Islet precursor cell (in vitro differentiated cells): ENCODE data around the gene TIMM22.

ENCODE experiments used
- DNase-seq: peaks from one replicate; pipeline ENCODE4 v3.0.0-alpha.2; 2018

The TIMM22 gene

DNA sequence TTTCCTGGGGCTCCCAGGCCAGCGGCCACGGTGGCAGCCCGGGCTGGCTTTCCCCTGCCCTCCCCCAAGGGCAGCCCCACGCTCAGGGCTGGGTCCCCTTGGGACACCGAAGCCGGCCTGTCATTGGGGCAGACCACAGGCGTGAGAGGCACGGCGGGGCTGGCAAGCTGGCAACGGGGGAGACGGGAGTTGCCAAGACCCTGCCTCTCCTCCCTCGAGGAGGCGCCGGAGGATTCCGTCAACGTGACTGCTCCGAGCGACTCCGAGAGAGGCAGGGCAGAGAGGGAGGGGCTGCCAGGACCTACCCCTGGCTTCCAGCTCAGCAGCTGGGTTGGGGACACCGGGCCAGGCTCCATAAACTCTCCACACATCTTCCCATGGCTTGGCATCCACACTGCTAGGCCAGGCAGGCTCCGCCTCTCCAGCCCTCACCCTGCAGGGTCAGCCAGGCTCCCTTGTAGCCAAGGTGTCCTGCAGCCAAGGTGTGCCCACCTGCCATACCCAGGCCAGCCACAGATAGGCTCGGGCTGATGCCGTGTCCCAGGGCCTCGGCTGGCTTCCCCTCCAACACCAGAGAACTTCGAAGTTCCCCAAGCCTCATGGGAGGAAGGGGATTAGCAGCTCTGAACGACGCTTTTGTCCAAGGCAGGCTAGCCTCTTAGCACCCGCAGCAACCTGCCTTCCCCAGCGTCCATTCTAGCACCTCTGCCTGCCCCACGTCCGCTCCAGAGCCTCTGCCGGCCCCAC is 25.5 kb downstream of the TIMM22 start:
- no peak for DNase-seq

GRCh38 chr17:1024076-1024475 is 27.1 kb downstream of the TIMM22 start:
- no peak for DNase-seq

DNA sequence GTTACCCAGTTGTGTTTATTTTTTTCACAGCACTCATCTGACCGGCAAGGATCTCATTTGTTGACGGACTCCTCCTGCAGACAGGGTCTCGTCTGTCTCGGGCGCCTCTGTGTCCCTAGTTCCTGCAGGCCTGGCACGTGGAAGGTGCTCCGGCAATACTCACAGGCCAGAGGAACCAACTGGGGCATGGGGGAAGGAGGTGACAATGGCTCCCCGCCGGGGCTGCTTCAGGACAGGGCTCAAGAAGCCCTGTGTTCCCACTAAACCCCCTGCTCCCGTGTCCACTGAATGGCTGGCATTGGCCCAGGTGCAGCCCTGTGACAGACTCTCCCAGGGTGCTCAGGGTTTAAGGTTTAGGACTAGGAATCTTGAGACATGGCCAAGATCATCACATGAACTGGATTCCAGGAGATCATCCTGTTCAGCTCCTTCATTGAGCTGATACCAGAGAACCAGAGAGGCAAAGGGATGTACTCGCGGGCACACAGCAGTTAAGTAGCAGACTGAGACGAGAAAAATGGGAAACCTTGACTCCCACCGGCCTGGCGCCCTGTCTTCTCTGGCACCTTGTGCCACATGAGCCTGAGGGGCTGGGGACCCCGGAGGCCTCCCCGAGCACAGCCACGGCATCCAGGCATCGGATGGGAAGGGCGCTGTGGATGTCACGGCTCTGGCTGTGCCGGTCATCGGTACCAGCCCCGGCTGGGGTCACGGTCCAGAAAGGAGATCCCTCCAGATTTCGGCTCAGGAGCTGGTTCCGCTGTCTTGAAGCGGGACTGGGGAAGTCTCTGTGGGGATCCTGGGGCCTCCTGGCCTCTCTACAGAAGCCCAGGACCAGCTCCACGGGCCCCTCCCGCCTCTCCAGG is 29.0 kb downstream of the TIMM22 start:
- no peak for DNase-seq

DNA sequence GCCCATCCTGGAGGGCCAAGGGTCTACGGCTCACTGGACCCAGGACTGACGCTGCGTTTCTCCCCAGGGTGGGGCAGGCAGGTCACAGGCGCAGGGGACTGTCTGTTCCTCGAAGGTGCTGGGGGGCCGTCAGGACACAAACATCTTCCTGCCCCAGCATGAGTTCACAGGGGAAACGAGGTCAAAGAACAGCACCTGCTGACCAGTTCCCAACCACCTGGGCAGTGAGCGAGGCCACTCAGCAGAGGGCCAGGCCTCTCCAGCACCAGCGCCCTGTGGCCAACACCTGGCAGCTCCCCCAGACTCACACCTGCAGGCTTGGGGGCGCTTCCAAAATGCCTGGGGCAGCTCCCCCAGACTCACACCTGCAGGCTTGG is 29.7 kb downstream of the TIMM22 start:
- no peak for DNase-seq

- no peak for DNase-seq
Measured at GRCh38 chr17:1027044-1027443, 30.1 kb downstream of the TIMM22 start.

- DNase-seq, result no peak
Measured at GRCh38 chr17:1029196-1029921, 32.4 kb downstream of the TIMM22 start.

DNA sequence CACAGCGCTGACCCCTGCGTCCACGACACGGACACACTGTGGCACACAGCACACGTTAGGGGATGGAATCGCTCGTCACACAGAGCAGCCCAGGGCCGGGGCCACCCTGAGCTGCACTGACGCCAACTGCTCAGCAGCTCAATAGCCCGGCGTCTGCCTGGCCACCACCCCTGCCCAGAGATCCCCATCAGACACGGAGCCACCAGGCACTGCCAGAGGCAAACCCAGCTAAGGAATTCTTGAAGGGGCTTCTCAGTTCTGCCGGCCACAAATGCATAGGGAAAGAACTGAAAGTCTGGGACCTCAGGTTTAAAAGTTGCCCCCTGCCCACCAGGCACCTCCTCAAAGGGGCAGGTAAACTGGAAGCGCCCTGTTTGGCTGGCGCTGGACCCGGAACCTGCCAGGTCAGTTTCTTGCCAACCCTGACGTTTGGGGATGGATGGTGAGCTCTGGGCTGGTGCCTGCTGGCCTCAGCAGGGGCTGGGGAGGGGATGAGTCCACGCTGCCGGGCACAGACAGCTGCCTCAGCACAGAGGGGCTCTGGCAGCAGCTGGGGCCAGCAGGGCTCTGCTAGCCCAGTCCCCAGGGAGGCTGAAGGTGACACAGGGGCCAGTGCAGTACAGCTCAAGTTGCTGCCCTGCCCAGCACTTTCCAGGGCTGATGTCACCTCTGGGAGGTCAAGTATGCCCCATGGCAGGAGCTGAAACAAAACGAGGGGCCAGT is 33.2 kb downstream of the TIMM22 start:
- DNase-seq, result no peak

DNA sequence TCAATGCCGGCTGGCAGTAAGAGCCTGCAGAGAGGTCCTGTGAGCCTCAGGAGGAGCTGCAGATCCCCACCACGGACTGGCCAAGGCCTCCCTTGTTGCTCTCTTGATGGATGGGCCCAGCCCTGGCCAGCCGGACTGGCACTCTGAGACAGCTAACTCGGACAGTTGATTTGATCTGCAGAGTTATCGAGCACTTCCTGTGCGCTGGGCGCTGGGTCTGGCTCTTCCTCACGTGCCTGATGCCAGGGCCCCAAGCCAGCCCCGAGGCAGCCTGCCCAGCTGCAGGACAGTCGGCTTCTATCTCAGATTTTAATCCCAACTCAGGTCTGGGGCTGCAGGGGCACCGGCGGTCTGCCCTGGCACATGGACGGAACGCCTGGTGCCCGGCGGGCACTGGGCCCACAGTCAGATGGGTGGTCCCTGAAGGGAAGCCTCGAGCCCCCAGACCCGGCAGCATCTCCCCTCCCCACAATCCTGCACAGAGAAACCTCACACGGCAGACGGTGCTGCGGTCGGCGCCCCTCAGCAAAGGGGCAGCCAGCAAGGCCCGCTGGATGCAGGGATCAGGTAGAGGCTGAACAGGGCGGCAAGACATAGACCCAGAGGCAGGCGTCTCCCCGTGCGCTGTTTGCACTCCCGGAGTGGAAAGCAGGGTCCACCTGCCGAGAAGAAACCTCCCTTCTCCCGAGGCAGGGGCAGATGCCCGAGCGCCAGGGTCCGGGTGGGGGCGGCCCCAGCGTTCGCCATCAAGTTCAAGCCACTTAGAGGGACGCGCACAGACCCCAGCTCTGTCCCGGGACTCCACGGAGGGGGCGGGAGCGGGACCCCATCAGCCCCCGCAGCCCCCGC is 34.0 kb downstream of the TIMM22 start:
- no peak for DNase-seq

GRCh38 chr17:1031711-1032110 is 34.8 kb downstream of the TIMM22 start:
- DNase-seq, result peak; percentile 84

DNA sequence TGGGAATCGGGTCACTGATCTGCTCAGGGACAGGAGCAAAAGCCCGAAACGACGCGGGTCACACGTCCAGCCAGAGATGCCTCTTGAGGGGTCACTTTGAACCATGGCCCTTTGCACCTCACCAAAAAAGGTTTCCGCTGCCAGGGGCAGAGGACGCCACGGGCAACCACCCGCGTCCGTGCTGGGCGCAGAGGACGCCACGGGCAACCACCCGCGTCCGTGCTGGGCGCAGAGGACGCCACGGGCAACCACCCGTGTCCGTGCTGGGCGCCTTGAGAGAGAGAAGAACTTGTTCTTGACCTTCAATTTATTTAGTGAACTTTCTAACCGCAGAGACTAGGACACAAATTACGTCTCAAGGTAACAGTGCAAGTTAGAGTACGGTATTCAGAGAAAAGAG is 35.5 kb downstream of the TIMM22 start:
- no peak for DNase-seq

GRCh38 chr17:1033503-1033902 is 36.6 kb downstream of the TIMM22 start:
- no peak for DNase-seq

GRCh38 chr17:1034652-1035210 is 37.8 kb downstream of the TIMM22 start:
- DNase-seq, result no peak

DNA sequence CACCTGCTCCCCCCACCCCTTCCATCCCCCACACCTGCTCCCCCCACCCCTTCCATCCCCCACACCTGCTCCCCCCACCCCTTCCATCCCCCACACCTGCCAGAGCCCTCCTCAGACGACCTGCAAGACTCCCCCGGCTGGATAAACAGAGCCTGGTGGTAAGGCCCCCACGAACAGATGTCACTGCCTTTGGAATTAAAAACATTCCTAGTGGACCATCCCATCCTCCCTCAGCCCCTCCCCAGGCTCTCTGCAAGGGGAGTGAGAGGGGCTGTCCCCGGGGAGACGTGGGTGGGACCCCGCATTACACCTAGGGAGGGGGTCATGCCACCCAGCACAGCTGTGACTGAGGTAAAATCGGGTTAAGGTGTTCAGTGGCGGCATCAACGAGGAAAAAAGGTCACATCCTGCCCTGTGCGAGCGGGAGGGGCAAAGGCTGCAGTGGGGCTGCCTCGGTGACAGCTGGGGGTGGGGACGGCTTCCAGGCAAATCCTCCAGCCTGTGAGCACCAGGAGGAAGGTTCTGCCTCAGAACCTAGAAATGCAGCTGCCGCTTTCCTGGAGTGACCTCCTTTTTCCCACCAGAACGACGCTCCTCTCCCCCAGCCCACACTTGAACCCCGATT is 38.7 kb downstream of the TIMM22 start:
- no peak for DNase-seq

GRCh38 chr17:1036171-1036844 is 39.4 kb downstream of the TIMM22 start:
- DNase-seq, result no peak

DNA sequence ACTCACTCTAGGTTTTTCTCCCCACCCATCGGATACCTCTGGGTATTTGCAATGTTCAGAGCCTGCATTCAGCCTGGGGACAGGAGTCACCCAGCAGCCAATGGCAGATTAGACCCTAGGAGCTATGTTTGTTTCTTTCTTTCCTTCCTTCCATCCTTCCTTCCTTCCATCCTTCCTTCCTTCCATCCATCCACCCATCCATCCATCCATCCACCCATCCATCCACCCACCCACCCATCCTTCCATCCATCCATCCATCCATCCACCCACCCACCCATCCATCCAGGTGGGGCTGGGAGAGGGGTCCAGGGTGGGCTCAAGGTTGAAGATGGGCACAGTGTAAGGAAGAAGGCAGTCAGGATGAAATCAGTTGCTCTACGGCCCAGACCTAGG is 39.9 kb downstream of the TIMM22 start:
- no peak for DNase-seq

DNA sequence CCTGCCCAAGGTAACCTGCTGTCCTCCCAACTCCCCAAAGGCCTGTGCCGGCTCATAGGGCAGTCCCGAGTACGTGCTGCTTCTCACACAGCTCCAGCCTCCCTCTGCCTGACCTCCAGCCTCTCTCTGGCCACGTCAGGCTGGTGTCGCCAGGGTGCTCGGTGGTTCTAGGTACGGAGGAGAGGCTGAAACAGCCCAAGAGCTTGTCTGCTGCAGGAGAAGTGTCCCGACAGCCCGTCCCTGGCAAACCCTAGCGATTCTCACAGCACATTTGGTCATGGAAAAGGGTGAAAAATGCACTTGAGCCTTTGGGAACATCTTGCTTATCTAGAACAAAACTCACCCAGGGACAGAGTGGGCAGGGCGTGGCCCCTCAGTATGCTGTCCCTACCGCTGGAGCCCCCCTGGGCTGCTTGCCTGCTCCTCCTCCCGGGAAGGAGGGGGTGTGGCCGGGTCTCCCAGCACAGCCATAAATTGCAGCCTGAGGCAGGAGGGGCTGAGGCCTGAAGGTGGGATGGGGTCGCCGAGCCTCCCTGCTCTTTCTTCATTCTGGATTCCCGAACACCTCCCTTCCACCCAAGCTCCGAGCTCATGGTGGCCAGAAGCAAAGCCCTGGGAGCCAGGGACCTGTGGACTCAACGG is 40.4 kb downstream of the TIMM22 start:
- DNase-seq, result no peak

DNA sequence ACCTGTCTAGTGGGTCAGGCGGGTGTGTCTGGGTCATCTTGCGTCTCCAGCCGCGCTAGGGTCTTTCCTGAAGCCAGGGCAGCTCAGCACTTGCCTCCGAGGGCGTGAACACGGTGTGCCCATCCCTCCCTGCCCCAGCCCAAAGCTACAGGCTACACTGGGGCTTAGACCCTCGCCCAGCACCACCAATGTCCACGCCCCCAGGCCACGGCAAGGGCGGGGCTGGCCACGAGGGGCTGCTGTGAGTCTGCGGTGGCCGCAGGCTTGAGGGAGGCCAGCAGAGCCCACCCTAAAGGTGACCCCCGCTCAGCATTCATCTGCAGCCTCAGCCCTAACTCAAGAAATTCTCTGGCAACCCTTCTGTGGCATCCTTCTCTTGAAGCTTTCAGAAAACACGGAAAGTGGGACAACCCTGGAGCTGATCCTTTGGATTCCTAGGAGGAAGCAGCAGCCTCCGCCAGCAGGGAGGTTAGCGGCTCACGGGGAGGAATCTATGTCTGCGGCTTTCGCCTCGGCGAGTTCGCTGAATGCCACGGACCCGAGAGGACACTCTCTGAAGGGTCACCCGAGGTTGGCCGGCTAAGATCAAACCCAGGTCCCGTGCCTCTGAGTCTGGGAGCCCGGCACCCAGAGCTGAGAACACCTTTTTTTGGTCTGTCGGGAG is 41.7 kb downstream of the TIMM22 start:
- DNase-seq, result no peak

DNA sequence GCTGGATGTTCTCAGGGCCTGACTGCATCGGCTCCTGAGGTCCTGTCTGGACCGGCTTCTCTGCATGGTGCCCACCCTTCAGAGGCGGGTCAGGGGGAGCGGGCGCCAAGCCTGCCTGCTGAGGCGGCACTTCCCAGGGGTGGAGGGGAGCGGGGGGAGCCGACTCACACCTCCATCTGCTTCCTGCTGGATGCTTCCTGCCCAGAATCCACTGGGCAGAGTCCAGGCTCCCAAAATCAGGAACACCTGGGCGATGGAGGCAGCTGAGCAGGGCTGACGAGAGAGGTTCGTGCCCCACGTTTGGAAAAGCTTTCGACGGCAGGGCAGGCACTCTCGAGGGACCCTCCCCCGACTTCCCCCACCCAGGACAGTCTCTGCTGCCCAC is 42.2 kb downstream of the TIMM22 start:
- no peak for DNase-seq

GRCh38 chr17:1039511-1040215 is 42.7 kb downstream of the TIMM22 start:
- no peak for DNase-seq
